HG02885 (cell line): ENCODE measurements around the gene CANT1.
"Not testable (repeated sequence)": the region's sequence is repeated elsewhere in the genome, so short reads cannot be mapped to it uniquely, and the experiment has no call there.

Source experiments
- ATAC-seq: cut with Tn5 transposase; IDR thresholded peaks from one replicate; pipeline ENCODE4 v1.9.1; 2021; ENCODE audit warnings: mild to moderate bottlenecking; ENCODE audit not compliant: unreplicated experiment, poor library complexity

CANT1 gene

GRCh38 chr17:79028496-79029326 is 19.1 kb upstream of the CANT1 start:
- ATAC-seq = no peak

GRCh38 chr17:79027925-79028491 is 18.4 kb upstream of the CANT1 start:
- no peak for ATAC-seq

GRCh38 chr17:79027274-79027924 is 17.8 kb upstream of the CANT1 start:
- no peak for ATAC-seq

- ATAC-seq = no peak
Observed at GRCh38 chr17:79026376-79027273, 17.1 kb upstream of the CANT1 start.

GRCh38 chr17:79024901-79025737 is 15.6 kb upstream of the CANT1 start:
- ATAC-seq = no peak

GRCh38 chr17:79023886-79024771 is 14.6 kb upstream of the CANT1 start, which contains the start of gene C1QTNF1:
C1QTNF1 (plus strand) TSS chr17:79024169; CDS start chr17:79043969, 19,800 bp downstream.
- no peak for ATAC-seq

GRCh38 chr17:79023180-79023705 is 13.7 kb upstream of the CANT1 start:
- ATAC-seq = no peak

GRCh38 chr17:79022507-79022991 is 13.0 kb upstream of the CANT1 start:
- ATAC-seq = no peak

- not testable (repeated sequence) for ATAC-seq
Observed at GRCh38 chr17:79021929-79022328, 12.4 kb upstream of the CANT1 start.

- ATAC-seq = no peak
Observed at GRCh38 chr17:79020631-79021301, 11.2 kb upstream of the CANT1 start.

GRCh38 chr17:79019632-79020584 is 10.3 kb upstream of the CANT1 start:
- no peak for ATAC-seq

- no peak for ATAC-seq
Observed at GRCh38 chr17:79019261-79019631, 9.7 kb upstream of the CANT1 start.

- no peak for ATAC-seq
Observed at GRCh38 chr17:79018370-79018695, 8.8 kb upstream of the CANT1 start.

GRCh38 chr17:79017546-79018369 is 8.2 kb upstream of the CANT1 start:
- no peak for ATAC-seq

GRCh38 chr17:79014158-79014758 is 4.7 kb upstream of the CANT1 start:
- no peak for ATAC-seq
